ENCODE results near the gene PEX6. TPM values are rescaled to one million over a fixed set of nuclear protein-coding genes. Genes with fewer than 3 reads are reported as not detected.
"Not testable (repeated sequence)": the region's sequence is repeated elsewhere in the genome, so short reads cannot be mapped to it uniquely, and the experiment has no call there.

Gene PEX6
- total RNA-seq, 1 experiment from 2014 or later: 50.5 TPM

DNA sequence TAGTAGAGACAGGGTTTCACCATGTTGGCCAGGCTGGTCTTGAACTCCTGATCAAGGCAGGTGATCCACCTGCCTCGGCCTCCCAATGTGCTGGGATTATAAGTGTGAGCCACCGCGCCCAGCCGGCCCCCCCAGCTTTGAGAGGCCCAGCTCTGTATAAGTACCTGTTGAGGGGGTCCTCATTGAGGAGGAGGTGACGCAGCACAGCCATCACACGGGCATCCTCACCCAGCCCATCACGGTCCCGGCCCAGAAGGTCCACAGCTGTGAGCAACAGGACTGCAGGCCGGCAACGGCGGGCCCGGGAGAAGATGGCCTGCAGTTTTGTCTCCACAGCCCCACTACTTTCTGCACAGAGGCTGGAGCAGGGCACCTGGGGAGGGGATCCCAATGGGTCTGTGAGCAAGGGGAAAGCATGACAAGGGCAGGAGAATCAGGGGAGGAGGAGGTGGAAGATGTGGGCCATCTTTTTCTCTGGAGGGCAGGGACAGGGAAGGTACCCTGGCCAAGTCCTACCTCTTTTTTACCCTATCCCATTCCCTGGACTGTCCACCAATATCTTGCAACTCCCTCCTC is 10.8 kb downstream of the PEX6 start:
- no peak for DNase-seq (ENCODE audit: low spot score)

DNA sequence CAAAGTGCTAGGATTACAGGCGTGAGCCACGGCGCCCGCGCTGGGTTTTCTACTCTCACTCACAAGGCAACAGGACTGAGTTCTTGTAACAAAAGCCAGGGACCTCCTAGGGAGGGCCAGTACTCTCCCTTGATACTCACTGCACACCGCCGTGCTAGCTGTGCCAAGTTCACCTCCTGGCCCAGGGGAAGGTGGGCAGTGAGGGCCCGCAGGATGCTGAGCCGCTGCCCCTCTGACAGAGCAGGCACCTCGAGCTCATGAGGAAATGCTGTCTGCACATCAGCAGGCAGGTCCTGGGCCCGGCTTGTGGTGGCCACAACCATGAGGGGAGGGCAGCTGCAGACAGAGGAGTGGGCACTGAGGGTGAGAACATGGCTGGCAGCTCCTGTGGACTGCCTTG is 11.8 kb downstream of the PEX6 start:
- no peak for DNase-seq (ENCODE audit: low spot score)

GRCh38 chr6:42966571-42966970 is 12.4 kb downstream of the PEX6 start:
- no peak for DNase-seq (ENCODE audit: low spot score)

DNA sequence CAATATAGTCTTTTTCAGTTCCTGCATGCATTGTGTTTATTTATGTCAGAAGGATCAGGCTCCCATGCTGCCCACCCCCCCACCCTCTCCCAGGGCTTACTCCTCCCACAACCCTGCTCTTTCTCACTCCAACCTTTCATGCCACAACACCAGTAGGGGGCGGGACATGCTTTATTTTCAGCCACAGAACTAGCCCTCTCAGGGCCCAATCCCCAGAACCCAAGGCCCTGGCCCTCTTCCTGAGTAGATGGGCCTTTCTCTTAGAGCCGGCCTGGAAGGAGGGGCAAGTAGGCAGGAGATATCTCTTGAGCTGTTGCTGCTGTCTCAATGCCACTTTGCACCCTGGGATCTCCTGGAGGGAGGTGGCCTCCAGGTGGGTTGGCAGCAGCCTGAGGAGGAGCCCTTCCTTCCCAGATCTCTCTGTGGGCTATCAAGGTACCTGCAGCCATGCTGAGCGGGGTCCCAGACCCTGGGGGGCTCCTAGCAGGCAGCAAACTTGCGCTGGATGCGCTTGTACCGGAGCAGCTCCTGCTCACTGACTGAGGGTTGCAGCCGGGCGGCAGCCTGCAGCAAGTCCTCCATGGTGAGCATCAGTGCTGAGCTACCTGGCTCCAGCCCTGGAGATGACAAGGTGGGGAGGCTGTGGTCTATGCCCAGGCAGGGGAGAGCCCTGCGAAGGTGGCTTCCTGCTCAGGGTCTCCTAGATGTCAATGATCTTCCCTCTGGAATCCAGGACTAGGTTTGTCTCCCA is 15.0 kb downstream of the PEX6 start:
- peak; percentile 60 for DNase-seq (ENCODE audit: low spot score)

DNA sequence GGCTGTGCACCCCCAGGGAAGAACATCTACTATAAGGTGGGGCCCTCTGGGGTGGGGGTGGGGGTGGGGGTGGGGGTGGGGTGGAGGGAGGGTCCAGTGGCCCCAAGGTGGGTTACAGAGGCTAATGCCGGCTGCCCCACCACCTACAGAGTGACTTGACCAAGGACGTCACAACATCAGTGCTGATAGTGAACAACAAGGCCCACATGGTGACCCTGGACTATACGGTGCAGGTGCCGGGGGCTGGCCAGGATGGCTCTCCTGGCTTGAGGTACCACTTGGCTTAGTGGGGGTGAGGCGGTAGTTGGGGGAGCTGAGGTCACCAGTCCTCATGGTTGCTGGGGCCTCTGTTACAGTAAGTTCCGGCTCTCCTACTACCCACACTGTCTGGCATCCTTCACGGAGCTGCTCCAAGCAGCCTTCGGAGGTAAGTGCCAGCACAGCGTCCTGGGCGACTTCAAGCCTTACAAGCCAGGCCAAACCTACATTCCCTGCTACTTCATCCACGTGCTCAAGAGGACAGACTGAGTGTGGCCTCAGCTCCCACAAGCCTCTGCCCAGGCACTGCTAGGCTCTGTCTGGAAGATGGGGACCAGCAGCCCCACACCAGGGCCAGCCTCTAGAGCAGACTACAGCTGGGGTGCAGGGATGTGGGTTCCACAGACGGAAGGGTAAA is 15.7 kb downstream of the PEX6 start:
- DNase-seq (ENCODE audit: low spot score): no peak

- no peak for DNase-seq (ENCODE audit: low spot score)
These were observed 16.3 kb downstream of the PEX6 start for GRCh38 chr6:42962502-42963178.

- no peak for DNase-seq (ENCODE audit: low spot score)
These were observed 16.9 kb downstream of the PEX6 start for GRCh38 chr6:42962096-42962495.

DNA sequence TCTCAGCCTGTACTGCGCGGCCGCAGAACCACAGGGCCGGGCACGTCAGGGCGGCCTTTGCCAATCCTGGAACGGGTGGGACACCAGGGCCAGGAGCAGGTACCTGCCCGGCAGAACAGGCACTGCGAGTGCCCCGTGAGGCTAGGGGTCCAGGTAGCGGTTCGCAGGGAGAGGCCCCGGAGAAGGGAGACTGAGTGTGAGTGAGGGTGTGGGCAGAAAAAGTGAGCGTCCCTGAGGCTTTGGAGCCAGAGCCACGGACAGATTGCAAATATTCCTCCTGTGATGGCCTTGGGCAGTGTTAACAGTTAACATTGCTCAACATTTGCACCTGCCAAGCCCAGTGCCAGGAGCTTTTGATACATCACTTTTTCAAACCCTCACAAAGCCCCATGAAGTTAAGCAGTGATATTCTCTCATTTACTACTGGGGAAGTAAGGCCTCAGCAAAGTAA is 17.9 kb downstream of the PEX6 start:
- no peak for DNase-seq (ENCODE audit: low spot score)

- peak; percentile 62 for DNase-seq (ENCODE audit: low spot score)
These were observed 18.6 kb downstream of the PEX6 start, which contains the start of gene GNMT for GRCh38 chr6:42960243-42961019. TSS of gene GNMT (plus strand) at chr6:42960754. CDS start at chr6:42960768, 14 bp downstream.

DNA sequence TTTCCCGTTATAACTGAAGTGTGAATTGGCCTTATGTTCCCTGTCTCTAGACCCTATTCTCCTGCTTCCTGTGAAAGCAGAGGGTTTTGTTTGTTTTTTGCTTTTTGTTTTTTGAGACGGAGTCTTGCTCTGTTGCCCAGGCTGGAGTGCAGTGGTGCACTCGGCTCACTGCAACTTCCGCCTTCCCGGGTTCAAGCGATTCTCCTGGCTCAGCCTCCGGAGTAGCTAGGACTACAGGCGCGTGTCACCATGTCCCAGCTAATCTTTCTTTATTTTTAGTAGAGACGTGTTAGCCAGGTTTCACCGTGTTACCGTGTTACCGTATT is 19.1 kb downstream of the PEX6 start:
- DNase-seq (ENCODE audit: low spot score): no peak

- DNase-seq (ENCODE audit: low spot score): no peak
These were observed 20.9 kb downstream of the PEX6 start for GRCh38 chr6:42958125-42958524.

DNA sequence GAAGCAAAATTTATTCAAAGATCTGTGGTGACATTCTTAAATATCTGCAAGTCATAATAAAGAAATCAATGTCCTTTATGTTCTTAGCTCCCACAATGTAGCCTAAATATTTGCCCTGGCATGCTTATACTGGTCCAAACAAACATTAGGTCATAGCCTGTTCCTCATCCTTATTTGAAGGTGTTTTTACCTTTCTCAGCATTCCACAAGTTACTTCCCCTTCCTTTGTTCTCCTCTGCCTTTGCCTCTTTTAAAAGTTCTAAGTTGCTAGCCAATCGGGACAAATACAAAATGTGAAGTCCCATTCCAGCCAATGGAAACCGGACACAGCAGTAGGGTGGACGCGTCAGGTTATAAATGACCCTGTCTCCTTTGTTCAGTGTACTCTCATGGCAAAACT is 24.6 kb downstream of the PEX6 start:
- not testable (repeated sequence) for DNase-seq (ENCODE audit: low spot score)

GRCh38 chr6:42952389-42952788 is 26.6 kb downstream of the PEX6 start:
- DNase-seq (ENCODE audit: low spot score): no peak

DNA sequence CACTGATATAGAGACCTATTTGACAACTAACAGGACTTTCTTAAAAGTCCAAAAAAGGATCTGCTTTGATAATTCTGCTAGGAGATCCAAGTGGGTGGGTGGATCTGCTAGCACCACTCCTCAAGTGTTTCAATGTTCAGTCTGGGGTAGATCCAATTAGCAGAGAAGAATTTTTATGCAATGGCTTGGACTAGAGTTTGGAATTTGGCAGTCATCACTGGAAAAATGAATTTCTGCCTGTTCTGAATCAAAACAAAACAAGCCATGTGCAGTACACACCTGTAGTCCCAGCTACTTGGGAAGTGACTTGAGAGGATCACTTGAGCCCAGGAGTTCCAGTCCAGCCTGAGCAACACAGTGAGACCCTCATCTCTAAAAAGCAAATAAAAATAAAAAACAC is 31.0 kb downstream of the PEX6 start:
- no peak for DNase-seq (ENCODE audit: low spot score)

DNA sequence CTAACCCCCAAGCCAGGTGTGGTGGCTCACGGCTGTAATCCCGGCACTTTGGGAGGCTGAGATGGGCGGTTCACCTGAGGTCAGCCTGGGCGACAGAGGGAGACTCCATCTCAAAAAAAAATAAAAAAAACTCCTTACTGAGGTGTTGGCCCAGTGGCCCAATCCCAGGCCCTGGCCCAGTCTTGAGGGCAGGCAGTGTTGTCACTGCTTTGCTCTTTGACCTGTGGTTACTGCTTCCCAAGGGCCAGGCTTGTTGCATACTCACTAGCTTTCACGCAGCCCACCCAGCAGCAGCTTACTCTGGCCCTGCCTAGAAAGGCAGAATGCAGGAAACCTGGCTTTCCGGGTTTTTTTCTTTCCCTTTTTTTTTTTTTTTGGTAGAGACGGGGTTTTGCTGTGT is 36.5 kb downstream of the PEX6 start:
- no peak for DNase-seq (ENCODE audit: low spot score)

GRCh38 chr6:42941356-42941755 is 37.6 kb downstream of the PEX6 start:
- not testable (repeated sequence) for DNase-seq (ENCODE audit: low spot score)

- no peak for DNase-seq (ENCODE audit: low spot score)
These were observed 38.4 kb downstream of the PEX6 start for GRCh38 chr6:42940493-42941045.

DNA sequence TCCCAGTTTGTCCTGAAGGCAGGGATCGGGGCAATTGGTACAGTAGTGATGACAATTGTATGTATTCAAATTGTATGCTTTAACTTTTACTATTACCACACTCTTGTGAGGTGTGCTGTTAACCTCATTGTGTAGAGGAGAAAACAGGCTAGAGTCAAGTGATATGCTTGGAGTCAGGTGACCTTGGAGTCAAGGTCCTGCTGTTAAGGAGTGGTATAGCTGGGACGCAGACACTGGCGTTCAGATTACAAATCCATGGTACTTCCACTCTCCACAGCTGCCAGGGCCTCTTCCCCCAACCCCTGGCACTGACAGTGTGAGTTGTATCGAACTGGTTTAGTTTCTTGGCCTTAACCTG is 39.2 kb downstream of the PEX6 start:
- no peak for DNase-seq (ENCODE audit: low spot score)

- no peak for DNase-seq (ENCODE audit: low spot score)
These were observed 39.8 kb downstream of the PEX6 start for GRCh38 chr6:42938987-42939809.

- DNase-seq (ENCODE audit: low spot score): no peak
These were observed 40.6 kb downstream of the PEX6 start for GRCh38 chr6:42938428-42938796.
